Body of pancreas (tissue), 4 donors: Measurements from ENCODE around the gene DHX35.

Source experiments
- CTCF ChIP-seq, 7 experiments: fragments of 450-650 bp in 4 of 7; fragments of 200-600 bp in 3 of 7; sonication (generic) in 3 of 7; IDR thresholded peaks; one replicate each; pipeline ENCODE4 v1.5.1; 2016 to 2019; ENCODE audit warnings: antibody characterized with exemption in 7 of 7
- POLR2A ChIP-seq, 3 donors: fragments of 450-650 bp; IDR thresholded peaks; one replicate each; pipeline ENCODE4 v1.6.1; 2016; ENCODE audit warnings: antibody characterized with exemption in 3 of 3, mild to moderate bottlenecking in 2 of 3

- TF ChIP-seq CTCF (IDR thresholded peaks at IDR 0.05) = no peak
- no peak for TF ChIP-seq POLR2A (IDR thresholded peaks at IDR 0.05)
These were observed 4.1 kb upstream of the DHX35 start for GRCh38 chr20:38957915-38958485.
